HG03060 (cell line): ENCODE data around the gene MARCHF9.
A peak's percentile ranks its signal among the peaks of the same experiment; 100 is the strongest.

ENCODE experiments used
- ATAC-seq: cut with Tn5 transposase; IDR thresholded peaks from one replicate; pipeline ENCODE4 v1.9.1; 2021; ENCODE audit warnings: low read depth, moderate number of reproducible peaks; ENCODE audit not compliant: unreplicated experiment

MARCHF9 gene

GRCh38 chr12:57736741-57737466 lies 18.0 kb upstream of the MARCHF9 start:
- ATAC-seq = no peak

- no peak for ATAC-seq
Observed at GRCh38 chr12:57737467-57738460, 17.1 kb upstream of the MARCHF9 start.

- ATAC-seq = no peak
Observed at GRCh38 chr12:57738661-57739237, 16.2 kb upstream of the MARCHF9 start, which contains the start of gene AGAP2. Gene AGAP2, minus strand, starts transcription at chr12:57738742. Its CDS starts 496 bp downstream, at chr12:57738246.

- no peak for ATAC-seq
Observed at GRCh38 chr12:57739387-57739786, 15.5 kb upstream of the MARCHF9 start.

- ATAC-seq = no peak
Observed at GRCh38 chr12:57739914-57740538, 14.9 kb upstream of the MARCHF9 start.

GRCh38 chr12:57740656-57741412 lies 14.1 kb upstream of the MARCHF9 start:
- ATAC-seq = peak; percentile 34

GRCh38 chr12:57741413-57741789 lies 13.5 kb upstream of the MARCHF9 start:
- ATAC-seq = no peak

GRCh38 chr12:57741844-57742738 lies 12.8 kb upstream of the MARCHF9 start:
- peak; percentile 44 for ATAC-seq

- ATAC-seq = no peak
Observed at GRCh38 chr12:57743769-57744168, 11.1 kb upstream of the MARCHF9 start.

- peak; percentile 3 for ATAC-seq
Observed at GRCh38 chr12:57744194-57744776, 10.6 kb upstream of the MARCHF9 start.

- ATAC-seq = peak; percentile 79
Observed at GRCh38 chr12:57744777-57745484, 10.0 kb upstream of the MARCHF9 start, which contains the start of gene TSPAN31. Gene TSPAN31, plus strand, starts transcription at chr12:57745039. Its CDS starts 116 bp downstream, at chr12:57745155.

- no peak for ATAC-seq
Observed at GRCh38 chr12:57745485-57745881, 9.4 kb upstream of the MARCHF9 start.

GRCh38 chr12:57746025-57746424 lies 8.9 kb upstream of the MARCHF9 start:
- ATAC-seq = no peak

- ATAC-seq = no peak
Observed at GRCh38 chr12:57749061-57749460, 5.8 kb upstream of the MARCHF9 start.

GRCh38 chr12:57750561-57751431 lies 4.1 kb upstream of the MARCHF9 start:
- ATAC-seq = no peak

GRCh38 chr12:57751432-57751787 lies 3.5 kb upstream of the MARCHF9 start:
- no peak for ATAC-seq
